OCI-LY1 (cell line): Measurements from ENCODE around the gene GPR176.

Source experiments
- H2AFZ ChIP-seq: fragments of 200-600 bp; sonication (generic), shearing (Covaris generic); 2 replicates; pipeline ENCODE4 v1.6.0; 2014; ENCODE audit warnings: antibody characterized with exemption, mild to moderate bottlenecking, low read length
- H3F3A ChIP-seq: fragments of 200-600 bp; sonication (generic), shearing (Covaris generic); 2 replicates; pipeline ENCODE4 v1.6.0; 2014; ENCODE audit warnings: mild to moderate bottlenecking, antibody characterized with exemption, low read length, moderate library complexity; ENCODE audit not compliant: insufficient read depth
- H3K27ac ChIP-seq: fragments of 200-600 bp; sonication (generic); 2 replicates; pipeline ENCODE4 v1.5.1; 2014; ENCODE audit warnings: low read length, mixed run types, mild to moderate bottlenecking, low read depth; ENCODE audit not compliant: poor library complexity, severe bottlenecking
- H3K27me3 ChIP-seq: fragments of 200-600 bp; sonication (generic); 2 replicates; pipeline ENCODE4 v1.6.0; 2014; ENCODE audit warnings: antibody characterized with exemption, mild to moderate bottlenecking, low read length, moderate library complexity; ENCODE audit not compliant: insufficient read depth
- H3K36me3 ChIP-seq: fragments of 200-600 bp; sonication (generic); 2 replicates; pipeline ENCODE4 v1.6.1; 2014; ENCODE audit warnings: mild to moderate bottlenecking, antibody characterized with exemption, low read length, moderate library complexity, mixed read lengths; ENCODE audit not compliant: insufficient read depth
- H3K4me1 ChIP-seq: fragments of 200-600 bp; sonication (generic); 2 replicates; pipeline ENCODE4 v1.5.1; 2014; ENCODE audit warnings: mild to moderate bottlenecking, low read length, moderate library complexity; ENCODE audit not compliant: insufficient read depth, severe bottlenecking
- H3K4me2 ChIP-seq: fragments of 200-600 bp; sonication (generic), shearing (Covaris generic); 2 replicates; pipeline ENCODE4 v1.6.1; 2014; ENCODE audit warnings: low read length
- H3K4me3 ChIP-seq: fragments of 200-600 bp; sonication (generic); 2 replicates; pipeline ENCODE4 v1.5.1; 2014; ENCODE audit warnings: low read length, low read depth, mild to moderate bottlenecking, mixed read lengths; ENCODE audit not compliant: poor library complexity, severe bottlenecking
- H3K79me2 ChIP-seq: fragments of 200-600 bp; shearing (Covaris generic); 2 replicates; pipeline ENCODE4 v1.6.1; 2016; ENCODE audit warnings: mixed run types, low read length, mixed read lengths; ENCODE audit not compliant: insufficient read depth
- H3K9ac ChIP-seq: fragments of 200-600 bp; sonication (generic), shearing (Covaris generic); 2 replicates; pipeline ENCODE4 v1.6.1; 2014; ENCODE audit warnings: mild to moderate bottlenecking, low read length, mixed read lengths
- H3K9me2 ChIP-seq: fragments of 200-600 bp; sonication (generic), shearing (Covaris generic); 2 replicates; pipeline ENCODE4 v1.6.1; 2014; ENCODE audit warnings: low read depth, mild to moderate bottlenecking, low read length, mixed read lengths
- H3K9me3 ChIP-seq: fragments of 200-600 bp; shearing (Covaris generic); 2 replicates; pipeline ENCODE4 v1.6.1; 2014; ENCODE audit warnings: low read length, mixed read lengths
- H4K20me1 ChIP-seq: fragments of 200-600 bp; sonication (generic), shearing (Covaris generic); 2 replicates; pipeline ENCODE4 v1.6.0; 2016; ENCODE audit warnings: mild to moderate bottlenecking, low read length; ENCODE audit not compliant: insufficient read depth
- CTCF ChIP-seq: fragments of 200-600 bp; sonication (generic), shearing (Covaris generic); IDR thresholded peaks from 2 replicates; pipeline ENCODE4 v1.5.1; 2017; ENCODE audit warnings: mild to moderate bottlenecking, antibody characterized with exemption, low read length, moderate library complexity, mixed read lengths
- EZH2 ChIP-seq: fragments of 200-600 bp; sonication (generic), shearing (Covaris generic); IDR thresholded peaks from 2 replicates; pipeline ENCODE4 v1.8.0; 2017; ENCODE audit warnings: borderline replicate concordance, mixed run types, mild to moderate bottlenecking, antibody characterized with exemption, low read length, moderate library complexity, mixed read lengths

Gene GPR176

GRCh38 chr15:39887211-39887610 lies 32.9 kb downstream of the GPR176 start:
- H3K4me3 ChIP-seq = no peak overlapping the region
- no peak overlapping the region for H3K9ac ChIP-seq
- H3K79me2 ChIP-seq = no peaks in the 10 kb centered on the region
- H3K4me1 ChIP-seq = no peaks in the 10 kb centered on the region
- no peaks in the 10 kb centered on the region for H3K36me3 ChIP-seq
- H2AFZ ChIP-seq = no peak overlapping the region
- no peaks in the 10 kb centered on the region for H3K27me3 ChIP-seq
- H3K9me2 ChIP-seq = no peaks in the 10 kb centered on the region
- no peak overlapping the region for H3K27ac ChIP-seq
- H3K4me2 ChIP-seq = no peak overlapping the region
- no peaks in the 10 kb centered on the region for H4K20me1 ChIP-seq
- no peaks in the 10 kb centered on the region for H3K9me3 ChIP-seq
- H3F3A ChIP-seq = no peaks in the 10 kb centered on the region
- TF ChIP-seq EZH2 (no peak), CTCF (no peak)

GRCh38 chr15:39886418-39886817 lies 33.6 kb downstream of the GPR176 start:
- Histone ChIP-seq H3K4me2 (no peak overlapping the region), H3K27ac (no peak overlapping the region), H3K9me3 (no peaks in the 10 kb centered on the region), H3K9me2 (no peaks in the 10 kb centered on the region), H2AFZ (no peak overlapping the region), H3F3A (no peaks in the 10 kb centered on the region), H4K20me1 (no peaks in the 10 kb centered on the region), H3K4me3 (no peak overlapping the region), H3K27me3 (0 out of 2 replicates have a peak, but pooled peaks cover under 1% of the 10 kb centered on the region), H3K9ac (no peak overlapping the region), H3K4me1 (no peaks in the 10 kb centered on the region), H3K79me2 (no peaks in the 10 kb centered on the region), H3K36me3 (no peaks in the 10 kb centered on the region)
- TF ChIP-seq EZH2 = no peak
- no peak for TF ChIP-seq CTCF

GRCh38 chr15:39885099-39885777 lies 34.8 kb downstream of the GPR176 start:
- Histone ChIP-seq H3K27me3 (0 out of 2 replicates have a peak, but pooled peaks cover 5% of the 10 kb centered on the region), H3K27ac (no peak overlapping the region), H3K4me2 (no peak overlapping the region), H3K9me2 (no peaks in the 10 kb centered on the region), H2AFZ (no peak overlapping the region), H3K9ac (no peak overlapping the region), H3F3A (no peaks in the 10 kb centered on the region), H3K4me3 (no peak overlapping the region), H3K9me3 (no peaks in the 10 kb centered on the region), H3K79me2 (no peaks in the 10 kb centered on the region), H3K36me3 (no peaks in the 10 kb centered on the region), H3K4me1 (no peaks in the 10 kb centered on the region), H4K20me1 (no peaks in the 10 kb centered on the region)
- TF ChIP-seq CTCF (no peak), EZH2 (no peak)
